ENCODE data around the gene RFXANK. TPM values are rescaled to one million over a fixed set of nuclear protein-coding genes. Genes with fewer than 3 reads are reported as not detected.

RFXANK gene
- total RNA-seq, 1 experiment from 2014 or later, result 81.8 TPM

GRCh38 chr19:19209372-19209771 is 17.3 kb downstream of the RFXANK start:
- no peak for DNase-seq
- no peak overlapping the region for H3T11ph ChIP-seq (ENCODE audit: low read length)

More at GRCh38 chr19:19209372-19209771, 17.3 kb downstream of the RFXANK start:
- H2BK15ac ChIP-seq (ENCODE audit: low read depth, low read length), result no peak overlapping the region
- H3K9ac ChIP-seq (ENCODE audit: extremely low read depth, insufficient read length, low read length), result no peak overlapping the region
- H3K36me3 Mint-ChIP-seq (ENCODE audit: insufficient read depth in 1 of 3, low read depth in 3 of 3), result no peaks in the 10 kb centered on the region; a peak in 1 of 7 replicates
- no peak for TF ChIP-seq CTCF (conservative IDR thresholded peaks at IDR 0.05)
- H4K5ac ChIP-seq (ENCODE audit: insufficient read length, low read depth, low read length), result no peak overlapping the region
- H3K14ac ChIP-seq (ENCODE audit: insufficient read depth, low read length), result no peak overlapping the region
- H3K27ac ChIP-seq (ENCODE audit: insufficient read length, low read depth, low read length), result no peak overlapping the region
- H2BK120ac ChIP-seq (ENCODE audit: low read depth, low read length, poor library complexity, severe bottlenecking), result no peak overlapping the region
- H2BK20ac ChIP-seq (ENCODE audit: low read depth, low read length, poor library complexity, severe bottlenecking), result no peak overlapping the region
- H3K4me2 ChIP-seq (ENCODE audit: insufficient read depth, insufficient read length, low read length), result no peak overlapping the region
- no peak overlapping the region for H2AFZ ChIP-seq (ENCODE audit: low read length)
- no peak overlapping the region for H3K27ac Mint-ChIP-seq
- H3K23me2 ChIP-seq (ENCODE audit: insufficient read length, low read depth, low read length, poor library complexity, severe bottlenecking), result peaks cover 11% of the 10 kb centered on the region
- peaks cover 8 to 35% of the 10 kb centered on the region in 2 experiments for H3K4me1 Mint-ChIP-seq
- H3K79me1 ChIP-seq (ENCODE audit: insufficient read depth, low read depth, low read length, poor library complexity, severe bottlenecking), result no peaks in the 10 kb centered on the region
- WGBS (ENCODE audit: extremely low coverage, insufficient read length, low lambda C conversion rate), result no CpG with 5 or more reads among the region's 9 CpGs
- H2BK5ac ChIP-seq (ENCODE audit: insufficient read length, low read length), result no peak overlapping the region
- H3K79me2 ChIP-seq (ENCODE audit: insufficient read depth, low read length), result no peaks in the 10 kb centered on the region
- H2BK12ac ChIP-seq (ENCODE audit: insufficient read length, low read depth, low read length), result no peak overlapping the region
- peaks cover 54% of the 10 kb centered on the region for H3K27me3 ChIP-seq (ENCODE audit: insufficient read depth, low read length)
- no peaks in the 10 kb centered on the region for H4K20me1 ChIP-seq (ENCODE audit: control insufficient read depth, insufficient read depth, insufficient read length)
- no peak overlapping the region for H3K23ac ChIP-seq (ENCODE audit: insufficient read length, low read depth, low read length)
- H3K9me3 ChIP-seq (ENCODE audit: control insufficient read depth, low read depth, low read length), result no peaks in the 10 kb centered on the region
- H3K4me1 ChIP-seq (ENCODE audit: insufficient read depth, low read length), result peaks cover 3% of the 10 kb centered on the region; the same call in 1 of the 2 replicates
- peaks cover 98% of the 10 kb centered on the region for H3K27me3 Mint-ChIP-seq (ENCODE audit: low read depth)
- no peak overlapping the region for H3K18ac ChIP-seq (ENCODE audit: insufficient read length, low read depth, low read length)
- H3K4me3 Mint-ChIP-seq, result no peak overlapping the region
- no peak overlapping the region for H4K8ac ChIP-seq (replicated peaks; ENCODE audit: insufficient read length, low read depth, low read length)
- no peak overlapping the region for H3K4ac ChIP-seq (ENCODE audit: low read depth, low read length)
- no peak overlapping the region for H3K56ac ChIP-seq (ENCODE audit: insufficient read length, low read depth, low read length)
- peaks cover 0 to 4% of the 10 kb centered on the region in 2 experiments; a peak in 2 of 5 replicates for H3K9me3 Mint-ChIP-seq
- no peak overlapping the region for H4K91ac ChIP-seq (ENCODE audit: insufficient read length, low read depth, low read length)
- H2AK5ac ChIP-seq (ENCODE audit: insufficient read length, low read length), result no peak overlapping the region
